Glutamatergic neuron (in vitro differentiated cells): ENCODE data around the gene UNC13D. TPM values are rescaled to one million over a fixed set of nuclear protein-coding genes. Genes with fewer than 3 reads are reported as not detected.

Experiments
- DNase-seq: peaks from one replicate; pipeline ENCODE4 v3.0.0; 2022
- H3K27ac Mint-ChIP-seq: one replicate; pipeline ENCODE4 v1.8.0; 2020; ENCODE audit warnings: mild to moderate bottlenecking, mixed read lengths, inconsistent platforms; ENCODE audit not compliant: unreplicated experiment
- H3K27me3 Mint-ChIP-seq: one replicate; pipeline ENCODE4 v1.8.0; 2020; ENCODE audit warnings: mild to moderate bottlenecking, moderate library complexity, mixed read lengths, inconsistent platforms; ENCODE audit not compliant: unreplicated experiment
- H3K36me3 Mint-ChIP-seq: one replicate; pipeline ENCODE4 v1.8.0; 2020; ENCODE audit warnings: mild to moderate bottlenecking, mixed read lengths, inconsistent platforms; ENCODE audit not compliant: unreplicated experiment
- H3K4me1 Mint-ChIP-seq: one replicate; pipeline ENCODE4 v1.8.0; 2020; ENCODE audit warnings: mild to moderate bottlenecking, low read depth, mixed read lengths, inconsistent platforms; ENCODE audit not compliant: unreplicated experiment
- H3K4me3 Mint-ChIP-seq: one replicate; pipeline ENCODE4 v1.8.0; 2020; ENCODE audit warnings: mild to moderate bottlenecking, mixed read lengths, inconsistent platforms; ENCODE audit not compliant: unreplicated experiment
- H3K9me3 Mint-ChIP-seq: one replicate; pipeline ENCODE4 v1.8.0; 2020; ENCODE audit warnings: mild to moderate bottlenecking, moderate library complexity, mixed read lengths, inconsistent platforms; ENCODE audit not compliant: unreplicated experiment
- total RNA-seq: library from RNA; stranded (reverse); fragmentation: NEBNext Ultra II Directional; extraction: Animal tissue kit (Norgen Biotek cat#: 25700); gene quantifications from one replicate; pipeline ENCODE4 v1.2.1, GENCODE V29; 2021; ENCODE audit not compliant: unreplicated experiment
- TF ChIP-seq, protein P1 (sequence below): fragments of 200-600 bp; sonication (generic); IDR thresholded peaks from one replicate; pipeline ENCODE4 v1.5.0; 2021; ENCODE audit not compliant: partially characterized antibody, unreplicated experiment

Gene UNC13D
- total RNA-seq, 1 donor from 2014 or later = 2.4 TPM

DNA sequence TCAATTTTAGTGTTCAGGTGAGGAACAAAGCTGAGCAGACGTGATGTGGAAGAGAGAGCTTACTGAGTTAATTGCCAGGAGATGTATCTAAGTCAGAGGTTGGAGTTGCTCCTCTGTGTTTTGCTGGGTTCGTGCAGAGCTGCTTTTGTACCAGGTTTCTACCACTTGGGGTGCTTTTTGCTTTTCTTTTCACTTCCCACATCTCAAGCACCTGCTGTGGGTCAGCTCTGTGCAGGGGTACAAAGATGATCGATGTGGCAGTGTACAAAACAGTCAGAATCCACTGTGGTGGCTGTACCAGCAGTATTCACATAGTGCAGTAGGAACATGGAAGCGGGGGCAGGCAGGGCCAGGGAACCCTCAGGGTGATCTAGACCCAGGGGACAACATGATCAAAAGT lies 44.8 kb downstream of the UNC13D start:
- TF ChIP-seq, protein P1, sequence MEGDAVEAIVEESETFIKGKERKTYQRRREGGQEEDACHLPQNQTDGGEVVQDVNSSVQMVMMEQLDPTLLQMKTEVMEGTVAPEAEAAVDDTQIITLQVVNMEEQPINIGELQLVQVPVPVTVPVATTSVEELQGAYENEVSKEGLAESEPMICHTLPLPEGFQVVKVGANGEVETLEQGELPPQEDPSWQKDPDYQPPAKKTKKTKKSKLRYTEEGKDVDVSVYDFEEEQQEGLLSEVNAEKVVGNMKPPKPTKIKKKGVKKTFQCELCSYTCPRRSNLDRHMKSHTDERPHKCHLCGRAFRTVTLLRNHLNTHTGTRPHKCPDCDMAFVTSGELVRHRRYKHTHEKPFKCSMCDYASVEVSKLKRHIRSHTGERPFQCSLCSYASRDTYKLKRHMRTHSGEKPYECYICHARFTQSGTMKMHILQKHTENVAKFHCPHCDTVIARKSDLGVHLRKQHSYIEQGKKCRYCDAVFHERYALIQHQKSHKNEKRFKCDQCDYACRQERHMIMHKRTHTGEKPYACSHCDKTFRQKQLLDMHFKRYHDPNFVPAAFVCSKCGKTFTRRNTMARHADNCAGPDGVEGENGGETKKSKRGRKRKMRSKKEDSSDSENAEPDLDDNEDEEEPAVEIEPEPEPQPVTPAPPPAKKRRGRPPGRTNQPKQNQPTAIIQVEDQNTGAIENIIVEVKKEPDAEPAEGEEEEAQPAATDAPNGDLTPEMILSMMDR = no peak
- H3K9me3 Mint-ChIP-seq = no peaks in the 10 kb centered on the region
- H3K4me1 Mint-ChIP-seq = peaks cover 2% of the 10 kb centered on the region
- H3K27ac Mint-ChIP-seq = peak overlapping the region; percentile 6
- H3K27me3 Mint-ChIP-seq = no peaks in the 10 kb centered on the region
- no peak for DNase-seq
- H3K4me3 Mint-ChIP-seq = no peak overlapping the region
- peaks cover 4% of the 10 kb centered on the region for H3K36me3 Mint-ChIP-seq

DNA sequence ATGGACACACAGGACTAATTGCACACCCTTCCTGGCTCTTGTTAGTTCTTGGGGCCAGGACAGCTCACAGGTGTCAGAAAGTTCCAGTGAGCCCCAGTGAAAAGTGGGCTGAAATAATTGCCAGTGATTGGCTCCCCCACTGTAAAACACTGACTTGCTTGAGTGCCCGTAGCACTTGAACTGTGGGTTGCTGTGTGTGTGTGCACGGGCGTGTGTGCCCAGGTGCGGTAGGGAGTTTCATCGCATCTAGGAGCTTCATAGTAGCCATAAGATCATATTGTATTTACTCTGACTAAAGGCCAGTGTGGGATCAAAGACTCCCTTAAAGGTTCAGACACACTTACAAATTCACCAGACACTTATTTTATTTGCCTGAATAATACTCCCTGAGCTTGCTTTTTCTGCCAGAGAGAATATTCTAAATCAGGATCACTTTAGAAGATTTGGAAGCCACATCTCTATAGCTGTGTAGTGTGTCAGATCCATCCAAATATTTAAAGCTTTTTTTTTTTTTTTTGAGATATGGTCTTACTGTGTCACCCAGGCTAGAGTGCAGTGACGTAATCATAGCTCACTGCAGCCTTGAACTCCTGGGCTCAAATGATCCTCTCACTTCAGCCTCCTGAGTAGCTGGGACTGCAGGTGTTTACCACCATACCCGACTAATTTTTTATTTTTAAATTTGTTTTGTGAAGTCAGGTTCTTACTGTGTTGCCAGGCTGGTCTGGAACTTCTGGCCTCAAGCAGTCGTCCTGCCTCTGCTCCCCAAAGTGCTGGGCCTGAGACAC lies 48.2 kb downstream of the UNC13D start:
- Mint-ChIP-seq H3K27me3 (no peaks in the 10 kb centered on the region), H3K4me1 (peaks cover 2% of the 10 kb centered on the region), H3K27ac (peak overlapping the region; percentile 43), H3K36me3 (peaks cover 4% of the 10 kb centered on the region), H3K4me3 (no peak overlapping the region), H3K9me3 (no peaks in the 10 kb centered on the region)
- TF ChIP-seq, protein P1 = no peak
- DNase-seq = no peak

DNA sequence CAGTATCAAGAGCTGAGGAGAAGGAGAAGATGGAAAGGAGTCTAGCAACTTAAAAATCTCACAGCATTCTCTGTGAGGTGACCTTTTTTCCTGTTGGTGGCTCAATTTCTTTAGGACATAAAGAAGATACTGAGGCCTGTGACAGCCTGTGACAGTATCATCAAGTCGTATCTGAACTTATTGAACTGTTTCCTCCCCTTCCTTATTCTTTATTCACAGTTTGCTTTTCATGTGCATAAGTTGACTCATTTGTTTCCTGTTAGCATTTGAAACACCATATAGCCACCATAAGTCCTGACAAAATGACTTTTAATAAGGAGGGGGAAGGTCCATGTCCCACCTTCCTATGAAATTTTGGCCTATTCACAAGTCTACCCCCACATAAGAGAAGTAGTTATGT lies 50.7 kb downstream of the UNC13D start:
- H3K27ac Mint-ChIP-seq = no peak overlapping the region

DNA sequence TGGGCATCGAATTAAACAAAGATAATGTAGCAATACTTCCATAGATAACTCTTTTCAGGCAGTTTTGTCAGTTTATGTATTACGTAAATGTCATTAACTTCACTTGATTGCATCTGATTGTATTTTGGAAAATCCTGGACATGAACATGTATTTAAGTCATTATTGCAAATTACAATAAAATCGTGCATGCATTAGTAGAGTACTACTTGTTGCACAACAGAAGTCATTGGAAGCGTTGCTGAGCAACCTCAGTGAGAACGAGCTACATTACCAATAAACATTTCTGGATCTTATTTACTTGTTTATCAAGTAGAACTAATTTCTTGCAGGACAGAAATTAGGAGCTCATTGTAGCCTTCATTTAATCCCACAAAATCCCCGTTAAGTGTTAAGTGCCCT lies 53.0 kb downstream of the UNC13D start:
- Mint-ChIP-seq H3K27ac (no peak overlapping the region), H3K36me3 (no peaks in the 10 kb centered on the region), H3K4me1 (peaks cover 6% of the 10 kb centered on the region), H3K27me3 (no peaks in the 10 kb centered on the region), H3K9me3 (no peaks in the 10 kb centered on the region), H3K4me3 (no peak overlapping the region)
- TF ChIP-seq, protein P1 = no peak
- no peak for DNase-seq

More for the DNA sequence above, 50.7 kb downstream of the UNC13D start:
- Mint-ChIP-seq H3K36me3 (no peaks in the 10 kb centered on the region), H3K4me3 (no peak overlapping the region), H3K4me1 (no peaks in the 10 kb centered on the region), H3K9me3 (no peaks in the 10 kb centered on the region), H3K27me3 (no peaks in the 10 kb centered on the region)
- TF ChIP-seq, protein P1 = no peak
- DNase-seq = no peak
